DMS153 treated with DMSO at 0.1 percent for 48 hours (cell line): ENCODE data around the gene GLYAT.
"Not testable (repeated sequence)": the region's sequence is repeated elsewhere in the genome, so short reads cannot be mapped to it uniquely, and the experiment has no call there.

Experiments used
- DNase-seq: peaks from one replicate; lab custom pipeline; 2025; ENCODE audit not compliant: unreplicated experiment; lab: John Stamatoyannopoulos, UW

GLYAT gene

GRCh38 chr11:58744988-58745704, 13.4 kb upstream of the GLYAT start:
- no peak for DNase-seq

- DNase-seq: no peak
Measured at GRCh38 chr11:58742981-58743880, 11.5 kb upstream of the GLYAT start.

- DNase-seq: no peak
Measured at GRCh38 chr11:58742140-58742539, 10.4 kb upstream of the GLYAT start.

GRCh38 chr11:58741127-58741526, 9.4 kb upstream of the GLYAT start:
- no peak for DNase-seq

GRCh38 chr11:58740447-58740846, 8.7 kb upstream of the GLYAT start:
- no peak for DNase-seq

GRCh38 chr11:58739725-58740430, 8.1 kb upstream of the GLYAT start:
- DNase-seq: no peak

GRCh38 chr11:58734681-58735490, 3.1 kb upstream of the GLYAT start:
- DNase-seq: no peak

- DNase-seq: no peak
Measured at GRCh38 chr11:58730507-58731089, 1.1 kb downstream of the GLYAT start.

GRCh38 chr11:58727415-58727797, 4.3 kb downstream of the GLYAT start:
- no peak for DNase-seq

GRCh38 chr11:58726737-58727414, 4.9 kb downstream of the GLYAT start:
- peak; percentile 63 for DNase-seq

GRCh38 chr11:58719406-58720117, 12.2 kb downstream of the GLYAT start:
- no peak for DNase-seq

GRCh38 chr11:58712531-58712930, 19.2 kb downstream of the GLYAT start:
- DNase-seq: no peak

GRCh38 chr11:58711832-58712231, 19.9 kb downstream of the GLYAT start:
- no peak for DNase-seq

- DNase-seq: no peak
Measured at GRCh38 chr11:58707767-58708166, 24.0 kb downstream of the GLYAT start.

GRCh38 chr11:58696825-58697224, 34.9 kb downstream of the GLYAT start:
- DNase-seq: not testable (repeated sequence)

GRCh38 chr11:58693026-58693425, 38.7 kb downstream of the GLYAT start:
- no peak for DNase-seq

- no peak for DNase-seq
Measured at GRCh38 chr11:58691675-58692074, 40.1 kb downstream of the GLYAT start.

- no peak for DNase-seq
Measured at GRCh38 chr11:58688789-58689503, 42.8 kb downstream of the GLYAT start.
